K562 (cell line): ENCODE data around the gene CTTNBP2. TPM values are rescaled to one million over a fixed set of nuclear protein-coding genes. Genes with fewer than 3 reads are reported as not detected.

ENCODE experiments used
- polyA plus RNA-seq, 8 experiments: library from polyadenylated mRNA; depleted of rRNA in 4 of 8; stranded (reverse) in 5 of 8; unstranded in 3 of 8; fragments of >200 nt; fragmentation: Nextera tagmentation in 2 of 8; fragmentation: Illumina TruSeq in 1 of 8; extraction: Ambion mirVana in 2 of 8; extraction: Trizol in 1 of 8; gene quantifications; 2 replicates each; pipeline versions ENCODE4 v1.2.1 to v1.2.3, GENCODE V29; 2011 to 2014; ENCODE audit warnings: inconsistent platforms in 1 of 8, missing spikeins in 1 of 8
- total RNA-seq, 7 experiments: library from RNA; depleted of rRNA in 6 of 7; stranded (reverse); fragments of >200 nt in 6 of 7; fragmentation: Illumina TruSeq in 2 of 7; extraction: Trizol in 2 of 7; gene quantifications; 2 replicates each; pipeline versions ENCODE4 v1.2.1 to v1.2.3, GENCODE V29; 2011 to 2021; ENCODE audit warnings: low replicate concordance in 1 of 7
- TF ChIP-seq, protein P1 (sequence below): fragments of 200-600 bp; sonication (generic); IDR thresholded peaks from one replicate; pipeline ENCODE4 v1.6.1; 2012; ENCODE audit warnings: mild to moderate bottlenecking, low read depth, low read length, inconsistent platforms

CTTNBP2 gene
- total and polyA plus RNA-seq, 9 of the 15 experiments (the other 6 are each of a cell fraction or from before 2014, with no cell fraction given) = 0.05 TPM; not detected in 8

DNA sequence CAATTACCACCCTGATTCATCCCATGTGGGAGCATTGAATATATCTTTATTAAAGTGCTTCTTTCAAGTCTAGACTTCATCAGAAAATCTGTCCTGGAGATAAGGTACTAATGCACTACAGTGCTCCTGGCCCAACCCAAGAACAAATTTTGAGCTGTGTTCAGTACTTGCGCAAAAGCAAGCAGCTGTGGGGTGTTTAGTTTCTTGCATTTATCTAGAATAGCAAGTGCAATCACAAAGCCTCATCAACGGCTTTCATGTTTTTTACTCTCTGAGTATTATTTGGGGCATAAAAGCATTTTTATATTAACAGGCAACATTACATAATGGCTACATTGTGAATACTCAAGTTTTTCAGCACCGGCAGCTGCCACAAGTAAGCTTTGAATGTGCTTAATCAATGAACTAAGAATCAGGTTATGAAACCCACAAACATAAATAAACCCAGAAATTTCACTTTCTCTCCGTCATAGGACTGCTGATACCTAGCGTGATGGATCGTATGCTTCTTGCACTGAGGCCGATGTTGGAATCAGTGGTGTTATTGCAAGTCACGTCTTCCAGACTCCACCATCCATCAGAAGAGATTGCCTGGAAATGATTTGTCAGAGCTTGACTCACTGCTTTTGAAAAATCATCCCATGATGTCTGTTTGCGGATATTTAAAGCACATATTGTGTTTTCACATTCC, 113.1 kb downstream of the CTTNBP2 start (continued):
- TF ChIP-seq, protein P1, sequence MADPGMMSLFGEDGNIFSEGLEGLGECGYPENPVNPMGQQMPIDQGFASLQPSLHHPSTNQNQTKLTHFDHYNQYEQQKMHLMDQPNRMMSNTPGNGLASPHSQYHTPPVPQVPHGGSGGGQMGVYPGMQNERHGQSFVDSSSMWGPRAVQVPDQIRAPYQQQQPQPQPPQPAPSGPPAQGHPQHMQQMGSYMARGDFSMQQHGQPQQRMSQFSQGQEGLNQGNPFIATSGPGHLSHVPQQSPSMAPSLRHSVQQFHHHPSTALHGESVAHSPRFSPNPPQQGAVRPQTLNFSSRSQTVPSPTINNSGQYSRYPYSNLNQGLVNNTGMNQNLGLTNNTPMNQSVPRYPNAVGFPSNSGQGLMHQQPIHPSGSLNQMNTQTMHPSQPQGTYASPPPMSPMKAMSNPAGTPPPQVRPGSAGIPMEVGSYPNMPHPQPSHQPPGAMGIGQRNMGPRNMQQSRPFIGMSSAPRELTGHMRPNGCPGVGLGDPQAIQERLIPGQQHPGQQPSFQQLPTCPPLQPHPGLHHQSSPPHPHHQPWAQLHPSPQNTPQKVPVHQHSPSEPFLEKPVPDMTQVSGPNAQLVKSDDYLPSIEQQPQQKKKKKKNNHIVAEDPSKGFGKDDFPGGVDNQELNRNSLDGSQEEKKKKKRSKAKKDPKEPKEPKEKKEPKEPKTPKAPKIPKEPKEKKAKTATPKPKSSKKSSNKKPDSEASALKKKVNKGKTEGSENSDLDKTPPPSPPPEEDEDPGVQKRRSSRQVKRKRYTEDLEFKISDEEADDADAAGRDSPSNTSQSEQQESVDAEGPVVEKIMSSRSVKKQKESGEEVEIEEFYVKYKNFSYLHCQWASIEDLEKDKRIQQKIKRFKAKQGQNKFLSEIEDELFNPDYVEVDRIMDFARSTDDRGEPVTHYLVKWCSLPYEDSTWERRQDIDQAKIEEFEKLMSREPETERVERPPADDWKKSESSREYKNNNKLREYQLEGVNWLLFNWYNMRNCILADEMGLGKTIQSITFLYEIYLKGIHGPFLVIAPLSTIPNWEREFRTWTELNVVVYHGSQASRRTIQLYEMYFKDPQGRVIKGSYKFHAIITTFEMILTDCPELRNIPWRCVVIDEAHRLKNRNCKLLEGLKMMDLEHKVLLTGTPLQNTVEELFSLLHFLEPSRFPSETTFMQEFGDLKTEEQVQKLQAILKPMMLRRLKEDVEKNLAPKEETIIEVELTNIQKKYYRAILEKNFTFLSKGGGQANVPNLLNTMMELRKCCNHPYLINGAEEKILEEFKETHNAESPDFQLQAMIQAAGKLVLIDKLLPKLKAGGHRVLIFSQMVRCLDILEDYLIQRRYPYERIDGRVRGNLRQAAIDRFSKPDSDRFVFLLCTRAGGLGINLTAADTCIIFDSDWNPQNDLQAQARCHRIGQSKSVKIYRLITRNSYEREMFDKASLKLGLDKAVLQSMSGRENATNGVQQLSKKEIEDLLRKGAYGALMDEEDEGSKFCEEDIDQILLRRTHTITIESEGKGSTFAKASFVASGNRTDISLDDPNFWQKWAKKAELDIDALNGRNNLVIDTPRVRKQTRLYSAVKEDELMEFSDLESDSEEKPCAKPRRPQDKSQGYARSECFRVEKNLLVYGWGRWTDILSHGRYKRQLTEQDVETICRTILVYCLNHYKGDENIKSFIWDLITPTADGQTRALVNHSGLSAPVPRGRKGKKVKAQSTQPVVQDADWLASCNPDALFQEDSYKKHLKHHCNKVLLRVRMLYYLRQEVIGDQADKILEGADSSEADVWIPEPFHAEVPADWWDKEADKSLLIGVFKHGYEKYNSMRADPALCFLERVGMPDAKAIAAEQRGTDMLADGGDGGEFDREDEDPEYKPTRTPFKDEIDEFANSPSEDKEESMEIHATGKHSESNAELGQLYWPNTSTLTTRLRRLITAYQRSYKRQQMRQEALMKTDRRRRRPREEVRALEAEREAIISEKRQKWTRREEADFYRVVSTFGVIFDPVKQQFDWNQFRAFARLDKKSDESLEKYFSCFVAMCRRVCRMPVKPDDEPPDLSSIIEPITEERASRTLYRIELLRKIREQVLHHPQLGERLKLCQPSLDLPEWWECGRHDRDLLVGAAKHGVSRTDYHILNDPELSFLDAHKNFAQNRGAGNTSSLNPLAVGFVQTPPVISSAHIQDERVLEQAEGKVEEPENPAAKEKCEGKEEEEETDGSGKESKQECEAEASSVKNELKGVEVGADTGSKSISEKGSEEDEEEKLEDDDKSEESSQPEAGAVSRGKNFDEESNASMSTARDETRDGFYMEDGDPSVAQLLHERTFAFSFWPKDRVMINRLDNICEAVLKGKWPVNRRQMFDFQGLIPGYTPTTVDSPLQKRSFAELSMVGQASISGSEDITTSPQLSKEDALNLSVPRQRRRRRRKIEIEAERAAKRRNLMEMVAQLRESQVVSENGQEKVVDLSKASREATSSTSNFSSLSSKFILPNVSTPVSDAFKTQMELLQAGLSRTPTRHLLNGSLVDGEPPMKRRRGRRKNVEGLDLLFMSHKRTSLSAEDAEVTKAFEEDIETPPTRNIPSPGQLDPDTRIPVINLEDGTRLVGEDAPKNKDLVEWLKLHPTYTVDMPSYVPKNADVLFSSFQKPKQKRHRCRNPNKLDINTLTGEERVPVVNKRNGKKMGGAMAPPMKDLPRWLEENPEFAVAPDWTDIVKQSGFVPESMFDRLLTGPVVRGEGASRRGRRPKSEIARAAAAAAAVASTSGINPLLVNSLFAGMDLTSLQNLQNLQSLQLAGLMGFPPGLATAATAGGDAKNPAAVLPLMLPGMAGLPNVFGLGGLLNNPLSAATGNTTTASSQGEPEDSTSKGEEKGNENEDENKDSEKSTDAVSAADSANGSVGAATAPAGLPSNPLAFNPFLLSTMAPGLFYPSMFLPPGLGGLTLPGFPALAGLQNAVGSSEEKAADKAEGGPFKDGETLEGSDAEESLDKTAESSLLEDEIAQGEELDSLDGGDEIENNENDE = no peak
